ENCODE measurements around the gene CEP20.

The CEP20 gene

GRCh38 chr16:15827709-15828343 is 60.6 kb downstream of the CEP20 start:
- no peak for DNase-seq

GRCh38 chr16:15827299-15827698 is 61.1 kb downstream of the CEP20 start:
- DNase-seq = no peak

GRCh38 chr16:15825750-15826305 is 62.6 kb downstream of the CEP20 start:
- DNase-seq = no peak

GRCh38 chr16:15822957-15823356 is 65.4 kb downstream of the CEP20 start:
- no peak for DNase-seq

GRCh38 chr16:15820837-15821236 is 67.6 kb downstream of the CEP20 start:
- DNase-seq = no peak

GRCh38 chr16:15819046-15819445 is 69.4 kb downstream of the CEP20 start:
- DNase-seq = no peak

- no peak for DNase-seq
Measured at GRCh38 chr16:15817446-15817845, 71.0 kb downstream of the CEP20 start.

- DNase-seq = no peak
Measured at GRCh38 chr16:15816228-15816627, 72.2 kb downstream of the CEP20 start.

Measured in NCI-H345 (cell line).